ENCODE measurements around the gene CCDC7. TPM values are rescaled to one million over a fixed set of nuclear protein-coding genes. Genes with fewer than 3 reads are reported as not detected.
"Not testable (repeated sequence)": the region's sequence is repeated elsewhere in the genome, so short reads cannot be mapped to it uniquely, and the experiment has no call there.

Gene CCDC7
- total RNA-seq, 1 donor from 2014 or later: 6.7 TPM

GRCh38 chr10:32744321-32744720, 298.4 kb downstream of the CCDC7 start:
- no peaks in the 10 kb centered on the region for H3K27me3 Mint-ChIP-seq (ENCODE audit: unreplicated experiment)
- no peak for TF ChIP-seq CTCF (IDR thresholded peaks at IDR 0.05; ENCODE audit: partially characterized antibody, unreplicated experiment)
- no peak overlapping the region for H3K27ac Mint-ChIP-seq (ENCODE audit: unreplicated experiment)
- no peaks in the 10 kb centered on the region for H3K4me1 Mint-ChIP-seq (ENCODE audit: low read depth, unreplicated experiment)
- DNase-seq: no peak
- H3K4me3 Mint-ChIP-seq (ENCODE audit: unreplicated experiment): no peak overlapping the region
- H3K36me3 Mint-ChIP-seq (ENCODE audit: unreplicated experiment): no peaks in the 10 kb centered on the region
- H3K9me3 Mint-ChIP-seq (ENCODE audit: unreplicated experiment): peaks cover 3% of the 10 kb centered on the region

- no peak overlapping the region for H3K27ac Mint-ChIP-seq (ENCODE audit: unreplicated experiment)
- no peak for DNase-seq
- H3K4me3 Mint-ChIP-seq (ENCODE audit: unreplicated experiment): no peak overlapping the region
These were observed 300.9 kb downstream of the CCDC7 start for GRCh38 chr10:32746869-32747268.

GRCh38 chr10:32751582-32751981, 305.6 kb downstream of the CCDC7 start:
- peaks cover 4% of the 10 kb centered on the region for H3K9me3 Mint-ChIP-seq (ENCODE audit: unreplicated experiment)
- no peak overlapping the region for H3K27ac Mint-ChIP-seq (ENCODE audit: unreplicated experiment)
- H3K4me1 Mint-ChIP-seq (ENCODE audit: low read depth, unreplicated experiment): no peaks in the 10 kb centered on the region
- H3K36me3 Mint-ChIP-seq (ENCODE audit: unreplicated experiment): peaks cover 12% of the 10 kb centered on the region
- no peak for TF ChIP-seq CTCF (IDR thresholded peaks at IDR 0.05; ENCODE audit: partially characterized antibody, unreplicated experiment)
- DNase-seq: no peak
- no peak overlapping the region for H3K4me3 Mint-ChIP-seq (ENCODE audit: unreplicated experiment)
- no peaks in the 10 kb centered on the region for H3K27me3 Mint-ChIP-seq (ENCODE audit: unreplicated experiment)

More at GRCh38 chr10:32746869-32747268, 300.9 kb downstream of the CCDC7 start:
- no peaks in the 10 kb centered on the region for H3K4me1 Mint-ChIP-seq (ENCODE audit: low read depth, unreplicated experiment)
- TF ChIP-seq CTCF (IDR thresholded peaks at IDR 0.05; ENCODE audit: partially characterized antibody, unreplicated experiment): no peak
- peaks cover 3% of the 10 kb centered on the region for H3K9me3 Mint-ChIP-seq (ENCODE audit: unreplicated experiment)
- H3K36me3 Mint-ChIP-seq (ENCODE audit: unreplicated experiment): no peaks in the 10 kb centered on the region
- no peaks in the 10 kb centered on the region for H3K27me3 Mint-ChIP-seq (ENCODE audit: unreplicated experiment)

GRCh38 chr10:32754900-32755299, 309.0 kb downstream of the CCDC7 start:
- DNase-seq; H3K9me3 Mint-ChIP-seq (ENCODE audit: unreplicated experiment); H3K4me3 Mint-ChIP-seq (ENCODE audit: unreplicated experiment); H3K27ac Mint-ChIP-seq (ENCODE audit: unreplicated experiment); H3K4me1 Mint-ChIP-seq (ENCODE audit: low read depth, unreplicated experiment); H3K27me3 Mint-ChIP-seq (ENCODE audit: unreplicated experiment): not testable (repeated sequence)
- peaks cover 12% of the 10 kb centered on the region for H3K36me3 Mint-ChIP-seq (ENCODE audit: unreplicated experiment)

- Mint-ChIP-seq H3K4me3 (ENCODE audit: unreplicated experiment) (no peak overlapping the region), H3K27ac (ENCODE audit: unreplicated experiment) (no peak overlapping the region), H3K4me1 (ENCODE audit: low read depth, unreplicated experiment) (no peaks in the 10 kb centered on the region), H3K9me3 (ENCODE audit: unreplicated experiment) (peaks cover 3% of the 10 kb centered on the region), H3K36me3 (ENCODE audit: unreplicated experiment) (peaks cover 15% of the 10 kb centered on the region), H3K27me3 (ENCODE audit: unreplicated experiment) (peaks cover 6% of the 10 kb centered on the region)
- no peak for DNase-seq
- TF ChIP-seq CTCF (IDR thresholded peaks at IDR 0.05; ENCODE audit: partially characterized antibody, unreplicated experiment): no peak
These were observed 325.3 kb downstream of the CCDC7 start for GRCh38 chr10:32771217-32771616.

- Mint-ChIP-seq H3K4me3 (ENCODE audit: unreplicated experiment) (no peak overlapping the region), H3K36me3 (ENCODE audit: unreplicated experiment) (peaks cover 15% of the 10 kb centered on the region), H3K9me3 (ENCODE audit: unreplicated experiment) (peaks cover 3% of the 10 kb centered on the region), H3K27ac (ENCODE audit: unreplicated experiment) (no peak overlapping the region), H3K27me3 (ENCODE audit: unreplicated experiment) (peaks cover 6% of the 10 kb centered on the region), H3K4me1 (ENCODE audit: low read depth, unreplicated experiment) (no peaks in the 10 kb centered on the region)
- DNase-seq: no peak
- TF ChIP-seq CTCF (IDR thresholded peaks at IDR 0.05; ENCODE audit: partially characterized antibody, unreplicated experiment): no peak
These were observed 327.2 kb downstream of the CCDC7 start for GRCh38 chr10:32773105-32773504.

All from glutamatergic neuron (in vitro differentiated cells).